Measurements from ENCODE around the gene SCUBE1. TPM values are rescaled to one million over a fixed set of nuclear protein-coding genes. Genes with fewer than 3 reads are reported as not detected.
A peak's percentile ranks its signal among the peaks of the same experiment; 100 is the strongest.

Gene SCUBE1
- total RNA-seq, 1 experiment from 2014 or later = not detected

- Histone ChIP-seq H3F3A (ENCODE audit: insufficient read depth, low read depth) (no peaks in the 10 kb centered on the region), H3K4me2 (no peak overlapping the region)
- intact Hi-C loops (cut with micrococcal nuclease; ENCODE audit: unreplicated experiment) = no loop called here
Observed at GRCh38 chr22:43295660-43296059, 47.5 kb downstream of the SCUBE1 start.

GRCh38 chr22:43295173-43295572, 48.0 kb downstream of the SCUBE1 start:
- ChIA-PET POLR2A (ENCODE audit: unreplicated experiment) (no interaction called here), CTCF (no interaction called here)
- DNase-seq = no peak
- H3K4me2 ChIP-seq = no peak overlapping the region
- TF ChIP-seq CTCF (conservative IDR thresholded peaks at IDR 0.05) (no peak), EZH2 (IDR thresholded peaks at IDR 0.05; ENCODE audit: low read depth) (no peak)
- no peaks in the 10 kb centered on the region for H3K79me2 ChIP-seq (ENCODE audit: low read depth)
- H4K20me1 ChIP-seq (ENCODE audit: insufficient read depth) = no peaks in the 10 kb centered on the region; the same call in 1 of the 2 replicates
- H2AFZ ChIP-seq = no peak overlapping the region
- no peaks in the 10 kb centered on the region for H3F3A ChIP-seq (ENCODE audit: insufficient read depth, low read depth)
- H3K27me3 ChIP-seq (ENCODE audit: insufficient read depth, low read depth) = peaks cover 59% of the 10 kb centered on the region
- H3K9me3 ChIP-seq (ENCODE audit: insufficient read depth, low read depth) = no peaks in the 10 kb centered on the region
- no peaks in the 10 kb centered on the region for H3K36me3 ChIP-seq (ENCODE audit: low read depth)
- no peak overlapping the region for H3K4me3 ChIP-seq
- no peak overlapping the region for H3K27ac ChIP-seq
- no peaks in the 10 kb centered on the region for H3K4me1 ChIP-seq (replicated peaks; ENCODE audit: insufficient read depth)
- BruUV-seq (replicated peaks) = no TSS peak
- no peaks in the 10 kb centered on the region for H3K9me2 ChIP-seq (ENCODE audit: insufficient read depth)
- intact Hi-C loops (cut with micrococcal nuclease; ENCODE audit: unreplicated experiment) = no loop called here

More at GRCh38 chr22:43295660-43296059, 47.5 kb downstream of the SCUBE1 start:
- H3K4me3 ChIP-seq = no peak overlapping the region
- BruUV-seq (replicated peaks) = no TSS peak
- no peaks in the 10 kb centered on the region for H3K79me2 ChIP-seq (ENCODE audit: low read depth)
- H3K9me3 ChIP-seq (ENCODE audit: insufficient read depth, low read depth) = no peaks in the 10 kb centered on the region
- CTCF ChIA-PET = no interaction called here
- peaks cover 59% of the 10 kb centered on the region for H3K27me3 ChIP-seq (ENCODE audit: insufficient read depth, low read depth)
- TF ChIP-seq EZH2 (IDR thresholded peaks at IDR 0.05; ENCODE audit: low read depth) (no peak), CTCF (conservative IDR thresholded peaks at IDR 0.05) (no peak)
- H3K9me2 ChIP-seq (ENCODE audit: insufficient read depth) = no peaks in the 10 kb centered on the region
- no peaks in the 10 kb centered on the region for H3K36me3 ChIP-seq (ENCODE audit: low read depth)
- H3K4me1 ChIP-seq (replicated peaks; ENCODE audit: insufficient read depth) = no peaks in the 10 kb centered on the region
- H2AFZ ChIP-seq = no peak overlapping the region
- no peak overlapping the region for H3K27ac ChIP-seq
- POLR2A ChIA-PET (ENCODE audit: unreplicated experiment) = no interaction called here
- no peaks in the 10 kb centered on the region; the same call in 1 of the 2 replicates for H4K20me1 ChIP-seq (ENCODE audit: insufficient read depth)
- DNase-seq = no peak

DNA sequence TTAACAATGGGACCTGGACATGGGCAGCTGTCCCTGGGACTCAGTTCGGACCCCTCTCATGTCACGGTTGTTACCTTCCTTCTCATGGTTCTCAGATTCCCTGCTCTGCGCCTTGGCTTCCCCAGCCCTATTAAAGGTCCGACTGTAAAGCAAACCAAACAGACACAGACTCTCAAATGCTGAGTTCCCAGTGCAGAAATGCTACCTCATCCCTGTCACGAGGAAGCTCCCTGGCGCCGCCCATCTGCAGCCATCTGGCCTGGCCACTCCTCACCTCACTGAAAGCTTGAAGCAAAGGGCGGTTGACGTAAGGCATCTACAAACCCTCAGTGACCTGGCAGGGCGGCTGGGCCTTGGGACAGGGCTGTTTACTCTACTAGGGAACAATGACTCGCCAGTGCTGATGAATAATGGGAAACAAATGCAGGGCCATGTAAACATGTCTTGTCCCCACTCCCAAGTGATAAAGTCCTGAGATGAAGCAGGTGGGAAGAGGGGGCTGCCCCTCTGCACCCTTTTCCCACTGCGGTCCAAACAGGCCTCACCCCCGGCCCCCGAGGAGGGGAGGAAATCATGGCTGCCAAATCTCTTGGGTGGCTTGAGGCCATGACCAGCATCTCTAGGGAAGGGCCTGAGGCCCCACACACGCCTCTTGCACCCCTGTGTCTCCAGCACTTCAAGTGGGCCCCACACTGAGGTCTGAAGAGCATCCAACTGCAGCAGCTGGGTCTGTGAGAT, 49.3 kb downstream of the SCUBE1 start:
- Histone ChIP-seq H3K36me3 (ENCODE audit: low read depth) (no peaks in the 10 kb centered on the region), H3F3A (ENCODE audit: insufficient read depth, low read depth) (no peaks in the 10 kb centered on the region), H3K9me3 (ENCODE audit: insufficient read depth, low read depth) (no peaks in the 10 kb centered on the region), H3K27me3 (ENCODE audit: insufficient read depth, low read depth) (peaks cover 50% of the 10 kb centered on the region), H3K9me2 (ENCODE audit: insufficient read depth) (no peaks in the 10 kb centered on the region), H3K79me2 (ENCODE audit: low read depth) (no peaks in the 10 kb centered on the region), H3K27ac (no peak overlapping the region), H4K20me1 (ENCODE audit: insufficient read depth) (no peaks in the 10 kb centered on the region; the same call in 1 of the 2 replicates), H3K4me2 (no peak overlapping the region), H3K4me1 (replicated peaks; ENCODE audit: insufficient read depth) (no peaks in the 10 kb centered on the region), H3K4me3 (no peak overlapping the region), H2AFZ (no peak overlapping the region)
- intact Hi-C loops (cut with micrococcal nuclease; ENCODE audit: unreplicated experiment) = no loop called here
- DNase-seq = peak; percentile 61 to 83
- ChIA-PET POLR2A (ENCODE audit: unreplicated experiment) (no interaction called here), CTCF (interaction anchor here (0.6 to 0.9 kb wide), 2 partner anchors 62 to 1067 kb away, joined by 3 read pairs; no protein-coding TSS in a partner anchor)
- no TSS peak for BruUV-seq (replicated peaks)
- TF ChIP-seq CTCF (conservative IDR thresholded peaks at IDR 0.05) (no peak), EZH2 (IDR thresholded peaks at IDR 0.05; ENCODE audit: low read depth) (no peak)

Data from PC-9 (cell line).